Left kidney (tissue), 2 donors: ENCODE measurements around the gene RNF44. TPM values are rescaled to one million over a fixed set of nuclear protein-coding genes. Genes with fewer than 3 reads are reported as not detected.
"Not testable (repeated sequence)": the region's sequence is repeated elsewhere in the genome, so short reads cannot be mapped to it uniquely, and the experiment has no call there.

Source experiments
- DNase-seq: peaks from one replicate; pipeline ENCODE4 v3.0.0-alpha.2; 2013
- polyA plus RNA-seq: library from polyadenylated mRNA; unstranded; fragments of 120-200 nt; gene quantifications from one replicate; pipeline ENCODE4 v1.2.1, GENCODE V29; 2013; ENCODE audit not compliant: insufficient read length

Gene RNF44
- polyA plus RNA-seq, 1 donor = 51.1 TPM

DNA sequence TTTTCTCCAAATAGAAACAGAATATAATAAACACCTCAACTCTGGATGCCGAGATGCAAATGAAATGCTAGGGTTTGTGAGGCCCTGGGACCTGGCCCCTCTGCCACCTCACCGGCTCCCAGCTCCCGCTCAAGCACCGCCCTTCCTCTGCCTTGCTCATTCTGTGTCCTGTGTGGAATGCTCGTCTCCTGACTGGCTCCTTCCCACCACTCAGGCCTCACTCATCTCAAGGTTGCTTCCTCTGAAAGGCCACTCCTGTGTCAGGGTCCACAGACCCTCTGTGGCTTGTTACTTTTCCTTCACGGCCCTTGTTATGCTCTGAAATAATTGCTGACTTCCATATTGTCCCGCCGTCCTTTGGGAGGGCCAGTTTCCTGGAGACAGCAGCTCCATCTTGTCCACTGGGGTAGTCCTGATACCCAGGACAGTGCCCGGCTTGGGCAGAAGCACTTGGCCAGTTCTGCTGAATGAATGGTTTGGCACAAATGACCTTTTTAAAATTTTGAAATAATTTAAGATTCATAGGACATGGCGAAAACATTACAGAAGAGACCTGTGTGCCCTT, 15.4 kb downstream of the RNF44 start:
- DNase-seq = no peak

DNA sequence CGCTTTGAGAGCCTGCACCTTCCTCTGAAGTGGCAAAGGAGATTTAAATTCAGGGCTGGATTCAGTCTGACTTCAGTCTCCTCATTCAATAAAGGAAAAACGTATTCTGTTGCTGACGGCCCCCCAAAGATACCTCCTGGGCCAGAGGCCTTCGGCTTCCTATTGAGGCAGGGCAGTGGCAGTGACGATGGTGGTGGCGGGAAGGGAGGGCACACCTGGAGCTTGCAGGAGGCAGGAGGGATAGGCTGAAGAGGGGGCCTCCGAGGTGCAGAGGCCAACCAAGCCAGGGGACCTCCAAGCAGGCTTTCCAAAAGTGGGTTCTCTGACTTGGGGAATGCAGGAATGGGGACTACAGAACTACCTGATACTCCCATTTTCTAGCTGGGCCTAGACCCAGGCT, 15.9 kb downstream of the RNF44 start:
- no peak for DNase-seq

DNA sequence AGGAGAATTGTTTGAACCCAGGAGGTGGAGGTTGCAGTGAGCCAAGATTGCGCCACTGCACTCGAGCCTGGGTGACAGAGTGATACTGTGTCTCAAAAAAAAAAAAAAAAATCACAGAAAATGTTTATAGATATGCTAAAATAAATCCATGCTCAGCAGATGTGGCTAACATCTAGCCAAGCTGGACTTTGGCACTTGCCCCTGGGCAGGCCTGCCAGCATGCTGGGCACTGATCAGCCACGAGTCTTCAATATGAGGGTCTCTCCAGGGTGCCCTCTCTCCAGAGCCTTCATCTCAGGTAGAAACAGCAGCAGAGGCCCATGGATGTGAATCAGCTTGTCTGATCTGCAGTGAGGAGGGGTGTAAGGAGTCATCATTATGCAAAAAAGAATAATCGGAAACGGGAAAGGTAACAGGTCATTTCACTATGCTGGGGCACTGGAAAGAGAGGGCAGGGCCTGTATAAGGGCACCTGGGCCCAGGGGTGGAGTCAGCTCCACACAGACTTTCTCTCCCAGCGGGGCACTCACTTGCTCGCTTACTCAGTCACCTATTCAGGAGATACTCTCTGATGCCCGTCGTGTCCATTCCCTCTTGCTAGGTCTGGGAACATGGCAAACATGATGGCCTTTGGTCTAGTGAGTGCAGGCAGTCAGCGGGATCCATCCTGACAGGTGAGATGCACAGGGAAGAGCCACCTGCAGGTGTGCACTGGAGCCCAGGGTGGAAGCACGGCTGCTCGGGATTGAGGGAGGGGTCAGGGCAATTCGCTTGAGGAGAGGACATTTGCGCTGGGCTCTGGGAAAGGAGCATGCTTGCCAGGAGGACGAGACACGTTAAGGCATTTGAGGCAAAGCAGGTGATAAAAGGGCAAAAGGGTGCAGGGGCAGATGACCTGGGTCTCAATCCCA, 17.1 kb downstream of the RNF44 start:
- no peak for DNase-seq

DNA sequence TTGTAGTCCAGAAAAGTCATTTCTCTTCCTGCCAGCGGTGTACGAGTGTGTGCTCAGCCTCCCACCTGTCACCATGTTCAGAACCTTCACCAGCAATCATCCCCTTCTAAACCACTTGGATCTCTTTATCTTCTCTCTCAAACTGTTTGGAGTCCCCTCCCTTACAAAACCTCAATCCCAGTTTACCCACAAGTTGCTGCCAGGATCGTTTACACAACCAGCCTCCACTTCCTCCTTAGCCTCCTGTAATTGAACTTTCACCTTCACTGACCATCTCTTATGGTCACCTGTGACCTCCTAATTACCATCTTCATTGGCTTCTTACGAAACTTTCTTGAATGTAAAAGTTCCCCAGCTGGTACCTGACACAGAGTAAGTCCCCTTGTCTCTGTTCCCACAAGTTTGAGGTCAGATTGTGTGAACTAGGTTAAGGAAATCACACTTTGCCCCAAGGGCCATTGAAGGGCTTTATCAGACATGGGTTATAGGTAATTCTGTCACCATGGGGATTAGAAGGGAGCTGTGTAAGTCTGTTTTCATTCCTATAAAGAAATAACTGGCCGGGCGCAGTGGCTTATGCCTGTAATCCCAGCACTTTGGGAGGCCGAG, 20.0 kb downstream of the RNF44 start:
- DNase-seq = no peak

DNA sequence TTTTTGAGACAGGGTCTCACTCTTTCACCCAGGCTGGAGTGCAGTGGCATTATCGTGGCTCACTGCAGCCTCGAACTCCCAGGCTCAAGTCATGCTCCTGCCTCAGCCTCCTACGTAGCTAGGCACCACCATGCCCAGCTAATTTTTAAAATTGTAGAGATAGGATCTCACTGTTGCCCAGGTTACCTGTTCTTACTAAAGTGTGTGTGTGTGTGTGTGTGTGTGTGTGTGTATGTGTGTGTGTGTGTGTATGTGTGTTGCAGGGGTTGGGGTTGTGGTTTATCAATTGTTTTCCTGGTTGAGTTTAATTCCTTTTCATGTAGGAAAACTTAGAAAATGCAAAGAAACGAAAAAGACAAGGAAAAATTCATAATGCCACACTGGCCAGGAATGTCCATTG, 21.8 kb downstream of the RNF44 start:
- no peak for DNase-seq

DNA sequence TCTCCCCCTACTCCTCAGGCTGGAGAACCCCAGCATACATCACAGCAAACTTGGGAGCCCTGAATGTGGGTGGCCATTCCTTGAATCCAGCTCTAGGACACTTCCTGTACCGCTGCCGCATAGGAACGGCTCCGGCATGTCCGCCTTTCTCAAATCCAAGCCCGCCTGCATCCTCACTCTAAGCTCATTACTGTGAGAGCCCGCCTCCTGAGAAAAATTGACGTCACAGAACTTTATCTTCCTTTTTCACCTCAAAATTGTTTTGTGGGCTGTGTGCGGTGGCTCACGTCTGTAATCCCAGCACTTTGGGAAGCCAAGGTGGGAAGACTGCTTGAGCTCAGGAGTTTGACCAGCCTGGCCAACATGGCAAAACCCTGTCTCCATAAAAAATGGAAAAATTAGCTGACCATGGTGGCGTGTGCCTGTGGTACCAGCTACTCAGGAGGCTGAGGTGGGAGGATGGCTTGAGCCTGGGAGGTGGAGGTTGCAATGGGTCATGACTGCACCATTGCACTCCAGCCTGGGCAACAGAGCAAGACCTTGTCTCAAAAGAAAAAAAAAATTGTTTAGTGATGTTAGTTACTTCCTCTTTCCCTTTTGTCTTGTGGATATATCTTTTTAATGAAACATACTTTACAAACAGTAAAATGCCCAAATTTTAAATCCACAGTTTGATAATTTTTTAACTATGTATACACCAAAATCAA, 22.8 kb downstream of the RNF44 start:
- DNase-seq = no peak

DNA sequence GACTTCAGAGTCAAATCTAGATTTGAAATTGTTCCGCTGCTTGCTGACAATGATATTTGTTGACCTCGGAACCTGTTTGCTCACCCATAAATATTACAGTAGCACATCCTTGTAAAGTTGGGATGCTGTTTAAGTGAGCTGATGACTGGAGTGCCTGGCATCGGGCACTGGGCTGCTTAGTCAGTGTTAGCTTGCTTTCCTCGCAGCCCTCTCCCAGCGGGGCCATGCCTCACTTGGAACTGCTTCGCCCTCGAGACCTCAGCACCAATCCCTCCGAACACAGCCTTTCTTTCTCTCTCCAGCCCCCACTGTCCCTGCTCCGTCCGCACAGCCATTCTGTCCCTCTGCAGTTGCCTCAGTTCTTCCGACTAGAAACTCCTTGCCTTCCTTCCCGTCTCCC, 23.4 kb downstream of the RNF44 start:
- DNase-seq = no peak

DNA sequence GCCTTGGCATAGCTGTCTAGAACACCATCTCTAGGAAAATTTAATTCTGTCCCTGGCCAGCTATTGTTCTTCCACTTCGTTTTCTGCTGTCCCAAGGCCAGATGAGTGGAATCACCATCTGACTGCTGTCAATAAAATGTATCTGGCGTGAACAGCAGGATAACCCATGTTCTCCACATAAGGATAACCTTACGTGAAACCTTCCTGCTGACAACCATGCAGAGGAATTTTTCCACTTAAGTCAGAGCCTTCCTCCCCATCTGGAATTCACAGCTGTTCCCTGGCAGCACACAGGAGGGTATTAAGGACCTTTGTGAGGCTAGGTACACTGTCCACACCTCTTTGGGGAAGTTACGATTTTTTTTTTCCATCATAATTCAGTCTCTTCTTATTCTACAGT, 28.6 kb downstream of the RNF44 start:
- no peak for DNase-seq

DNA sequence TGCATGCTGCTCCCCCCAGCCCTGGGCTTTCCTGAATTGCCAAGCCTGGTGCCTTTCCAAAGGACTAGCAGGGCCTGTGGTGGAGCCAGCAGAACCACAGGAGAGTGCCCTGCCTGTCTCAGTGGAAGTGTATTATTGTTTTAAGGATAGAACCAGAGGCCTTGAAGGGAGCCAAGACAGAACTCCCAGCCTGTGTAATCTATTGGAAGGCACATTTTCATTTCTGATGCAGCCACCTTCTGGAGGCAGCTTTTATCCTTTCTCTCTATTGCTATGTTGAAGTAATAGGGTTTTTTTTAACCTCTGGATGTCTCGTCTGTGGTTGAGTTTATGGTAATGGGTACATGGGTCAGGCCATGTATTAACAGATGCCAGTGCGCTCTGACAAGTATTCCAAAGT, 29.3 kb downstream of the RNF44 start:
- DNase-seq = no peak

DNA sequence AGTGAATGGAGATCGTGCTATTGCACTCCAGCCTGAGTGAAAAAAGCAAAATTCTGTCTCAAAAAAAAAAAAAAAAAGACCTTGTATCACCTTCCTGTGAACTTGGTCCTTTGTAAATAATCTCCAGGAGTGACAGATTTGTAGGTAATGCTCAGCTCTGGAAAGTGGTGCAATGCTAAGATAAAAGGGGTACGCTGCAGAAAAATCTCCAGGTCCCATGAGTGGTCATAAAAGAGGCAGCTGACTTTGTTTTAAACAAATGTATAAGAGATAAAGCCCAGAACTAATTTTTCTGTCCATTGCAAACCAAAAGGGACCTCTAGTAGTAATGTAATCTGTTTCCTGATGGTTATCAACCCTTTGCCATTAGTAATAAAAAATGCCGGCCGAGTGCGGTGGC, 33.7 kb downstream of the RNF44 start:
- no peak for DNase-seq

DNA sequence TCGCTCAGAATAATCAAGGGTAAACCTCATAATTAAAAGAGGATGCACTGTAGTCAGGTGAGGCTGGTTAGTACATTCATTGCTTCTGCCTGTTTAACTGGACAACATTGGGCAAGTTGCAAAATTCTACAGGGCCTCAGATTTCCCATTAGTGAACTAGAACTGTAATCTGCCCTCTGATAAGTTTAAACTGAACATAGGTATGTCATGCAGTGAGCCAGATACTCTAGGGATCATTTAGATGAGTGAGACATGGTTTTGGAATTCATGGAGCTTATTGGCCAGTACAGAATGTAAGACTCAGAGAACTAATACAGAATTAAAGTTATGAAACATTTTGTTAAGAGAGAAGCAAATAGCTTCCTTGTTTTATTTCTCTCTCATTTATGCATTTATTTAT, 35.9 kb downstream of the RNF44 start:
- DNase-seq = no peak

DNA sequence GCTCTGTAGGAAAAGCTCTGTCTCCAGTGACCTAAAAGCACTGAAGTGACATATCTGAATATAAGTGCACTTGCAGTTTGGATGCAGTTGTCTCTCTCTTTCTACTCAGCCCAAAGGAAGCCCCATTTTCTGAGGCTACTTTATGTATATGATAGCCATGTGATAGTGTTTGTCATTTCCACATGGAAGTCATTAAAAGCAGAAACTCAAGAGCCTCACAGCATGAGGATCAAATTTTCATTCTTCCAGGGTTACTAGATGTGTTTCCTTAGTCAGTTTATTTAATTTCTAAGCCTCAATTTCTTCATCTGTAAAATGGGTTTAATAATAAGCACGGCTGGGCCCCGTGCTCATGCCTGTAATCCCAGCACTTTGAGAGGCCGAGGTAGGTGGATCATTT, 36.7 kb downstream of the RNF44 start:
- DNase-seq = no peak

DNA sequence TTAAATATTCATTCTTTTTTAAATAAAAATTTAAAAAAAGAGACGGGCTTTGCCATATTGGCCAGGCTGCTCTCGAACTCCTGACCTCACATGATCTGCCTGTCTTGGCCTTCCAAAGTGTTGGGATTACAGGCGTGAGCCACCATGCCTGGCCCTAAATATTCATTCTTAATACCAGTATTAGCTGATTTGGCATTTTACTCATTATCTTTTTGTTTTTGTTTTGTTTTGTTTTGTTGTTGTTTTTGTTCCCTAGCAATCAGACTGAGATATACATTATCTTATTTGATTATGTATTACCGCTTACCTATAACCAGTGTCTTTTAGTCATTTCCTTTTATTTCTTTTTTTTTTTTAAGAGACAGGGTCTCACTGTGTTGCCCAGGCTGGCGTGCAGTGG, 37.9 kb downstream of the RNF44 start:
- no peak for DNase-seq

DNA sequence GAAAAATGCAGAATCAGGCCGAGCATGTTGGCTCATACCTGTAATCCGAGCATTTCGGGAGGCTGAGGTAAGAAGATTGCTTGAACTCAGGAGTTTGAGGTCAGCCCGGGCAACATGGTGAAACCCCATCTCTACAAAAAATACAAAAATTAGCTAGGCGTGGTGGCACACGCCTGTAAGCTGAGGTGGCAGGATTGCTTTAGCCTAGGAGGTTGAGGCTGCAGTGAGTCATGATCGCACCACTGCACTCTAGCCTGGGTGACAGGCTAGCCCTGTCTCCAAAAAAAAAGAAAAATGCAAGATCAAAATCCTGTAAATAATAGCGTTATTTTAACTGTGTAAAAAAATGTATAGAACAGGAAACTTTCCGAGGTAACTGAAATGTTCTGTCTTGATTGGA, 39.4 kb downstream of the RNF44 start:
- DNase-seq = no peak

DNA sequence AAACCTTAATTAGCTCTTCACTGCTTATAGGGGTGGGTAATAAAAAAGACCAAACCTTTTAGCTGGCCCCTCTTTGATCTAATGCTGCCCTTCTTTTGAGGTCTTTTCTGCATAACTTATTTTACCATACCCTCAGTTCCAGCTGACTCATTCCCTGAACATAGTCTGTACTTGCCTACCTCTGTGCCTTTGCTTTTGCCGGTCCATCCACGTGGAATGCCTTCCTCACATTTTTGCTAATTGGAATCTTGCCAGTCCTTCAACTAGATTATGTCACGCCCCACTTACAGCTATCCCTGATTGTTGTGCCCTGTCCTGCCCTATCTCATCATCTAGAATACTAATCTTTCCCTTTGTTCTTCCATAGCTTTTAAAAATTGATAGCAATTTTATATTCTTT, 44.8 kb downstream of the RNF44 start:
- no peak for DNase-seq

DNA sequence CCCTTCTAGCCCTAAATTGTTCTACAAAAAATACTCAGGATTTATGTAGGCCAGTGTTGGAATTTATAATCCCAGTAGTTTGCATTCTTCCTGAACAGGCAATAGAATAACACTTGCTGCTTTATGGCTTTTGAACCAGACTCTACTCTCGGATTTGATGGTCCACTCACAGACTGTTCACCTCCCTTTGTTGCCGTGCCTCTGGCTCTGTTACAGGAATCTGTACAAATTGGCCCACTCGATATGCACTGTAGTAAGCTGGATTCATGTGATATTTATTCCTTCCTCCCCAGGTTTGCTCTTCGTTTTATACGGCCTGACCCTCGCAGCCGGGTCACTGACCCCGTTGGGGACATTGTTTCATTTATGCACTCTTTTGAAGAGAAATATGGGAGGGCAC, 45.3 kb downstream of the RNF44 start:
- DNase-seq = no peak

DNA sequence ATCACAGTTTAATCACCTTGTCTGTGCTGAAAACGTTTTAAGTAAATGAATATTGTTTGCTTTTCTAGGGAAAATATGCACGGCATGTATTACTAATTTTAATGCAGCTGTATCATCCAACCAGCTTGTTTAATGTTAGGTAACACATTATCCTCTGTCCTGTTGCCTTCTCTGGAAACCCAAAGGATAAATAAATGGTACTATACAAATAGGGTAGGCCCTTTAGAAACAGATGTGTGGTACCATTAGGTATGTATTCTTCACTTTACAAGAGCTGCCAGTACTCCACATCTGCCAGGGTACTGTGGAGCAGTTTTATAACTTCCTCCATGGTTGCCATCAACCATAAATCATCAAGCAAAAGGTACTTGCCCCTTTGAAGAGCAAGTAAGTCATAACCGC, 46.1 kb downstream of the RNF44 start:
- DNase-seq = no peak

DNA sequence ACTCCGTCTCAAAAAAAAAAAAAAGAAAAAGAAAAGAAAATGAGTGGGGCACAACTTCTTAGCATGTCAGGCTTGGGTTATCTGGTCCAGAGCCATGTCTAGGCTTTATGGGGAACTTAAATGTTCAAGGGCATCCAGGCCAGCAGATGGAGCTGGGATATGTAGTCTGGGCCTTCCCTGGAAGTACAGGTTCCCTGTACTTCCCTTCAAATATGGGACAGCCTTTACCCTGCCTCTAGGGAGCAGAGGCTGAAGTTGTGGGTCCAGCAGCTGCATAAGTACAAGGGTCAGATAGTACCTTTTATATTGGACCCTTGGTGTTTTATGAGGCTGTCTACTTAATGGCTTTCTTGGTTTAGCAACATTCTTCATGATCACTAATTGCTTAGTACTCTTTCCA, 46.9 kb downstream of the RNF44 start:
- no peak for DNase-seq

DNA sequence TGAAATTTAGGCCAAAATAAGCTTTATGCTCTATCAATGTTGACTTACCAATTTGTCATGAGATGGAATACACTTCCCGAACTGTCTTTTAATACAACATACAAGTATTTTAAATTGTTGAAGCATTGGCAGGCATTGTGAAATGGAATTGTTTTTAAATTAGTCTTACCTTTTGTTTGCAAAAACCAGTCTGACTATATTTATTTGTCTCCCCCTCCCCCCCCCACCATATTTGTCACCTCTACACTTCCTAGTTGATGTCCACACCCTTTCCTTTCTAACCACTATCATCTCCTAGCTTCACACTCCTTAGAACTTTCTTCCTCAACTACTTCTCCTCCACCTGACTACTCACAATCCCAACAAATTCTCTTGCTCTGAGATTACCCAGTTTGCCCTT, 48.1 kb downstream of the RNF44 start:
- DNase-seq = no peak

DNA sequence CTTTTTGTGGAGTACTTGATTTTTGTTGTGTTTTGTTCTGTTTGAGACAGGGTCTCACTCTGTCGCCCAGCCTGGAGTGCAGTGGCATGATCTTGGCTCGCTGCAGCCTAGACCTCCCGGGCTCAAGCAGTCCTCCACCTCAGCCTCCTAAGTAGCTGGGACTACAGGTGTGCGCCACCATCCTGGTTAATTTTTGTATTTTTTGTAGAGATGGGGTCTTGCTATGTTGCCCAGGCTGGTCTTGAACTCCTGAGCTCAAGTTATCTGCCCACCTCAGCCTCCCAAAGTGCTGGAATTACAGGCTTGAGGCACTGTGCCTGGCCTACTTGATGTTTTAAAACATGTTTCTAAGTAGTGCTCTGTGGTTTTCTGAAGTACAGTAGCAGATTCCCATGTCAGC, 50.0 kb downstream of the RNF44 start:
- DNase-seq = not testable (repeated sequence)

DNA sequence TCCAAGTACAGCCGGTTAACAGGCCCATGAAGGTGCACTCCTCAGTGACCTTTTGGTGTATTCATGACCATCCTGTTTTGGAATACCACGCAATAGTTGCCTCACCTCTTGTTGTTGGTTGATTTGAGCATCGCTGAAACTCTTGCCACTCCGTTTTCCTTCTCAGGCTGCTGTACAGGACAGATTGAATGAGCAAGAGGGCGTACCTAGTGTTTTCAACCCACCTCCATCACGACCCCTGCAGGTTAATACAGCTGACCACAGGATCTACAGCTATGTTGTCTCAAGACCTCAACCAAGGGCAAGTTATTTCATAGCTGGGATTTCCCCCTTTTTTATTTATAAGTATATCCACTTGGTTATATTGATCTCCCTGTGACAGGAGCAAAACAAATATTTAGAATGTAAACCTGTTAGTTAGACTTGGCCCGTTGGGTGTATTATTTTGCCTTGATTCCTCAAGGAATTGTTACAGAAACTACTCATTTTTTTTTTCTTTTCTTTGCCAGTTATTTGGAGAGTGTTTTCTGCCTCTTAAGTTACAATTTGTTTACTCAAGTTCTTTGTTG, 50.9 kb downstream of the RNF44 start:
- no peak for DNase-seq

DNA sequence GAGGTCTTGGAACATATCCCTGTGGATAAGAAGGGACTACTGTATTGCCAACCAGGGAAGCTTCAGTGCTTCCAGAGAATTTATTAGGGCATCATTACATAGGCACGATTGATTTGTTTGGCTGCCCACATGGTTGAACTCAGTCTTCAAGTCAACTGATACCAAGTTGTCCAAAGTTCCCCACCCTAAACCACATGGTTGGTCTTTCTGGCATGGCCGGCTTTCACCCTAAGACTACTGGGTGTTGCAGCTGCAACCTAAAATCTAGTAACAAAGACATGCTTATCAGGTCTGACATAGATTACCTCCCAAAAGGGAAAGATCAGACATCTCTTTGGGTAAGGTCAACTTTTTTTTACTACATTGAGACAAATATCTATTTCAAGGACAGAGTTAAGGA, 52.0 kb downstream of the RNF44 start:
- no peak for DNase-seq

DNA sequence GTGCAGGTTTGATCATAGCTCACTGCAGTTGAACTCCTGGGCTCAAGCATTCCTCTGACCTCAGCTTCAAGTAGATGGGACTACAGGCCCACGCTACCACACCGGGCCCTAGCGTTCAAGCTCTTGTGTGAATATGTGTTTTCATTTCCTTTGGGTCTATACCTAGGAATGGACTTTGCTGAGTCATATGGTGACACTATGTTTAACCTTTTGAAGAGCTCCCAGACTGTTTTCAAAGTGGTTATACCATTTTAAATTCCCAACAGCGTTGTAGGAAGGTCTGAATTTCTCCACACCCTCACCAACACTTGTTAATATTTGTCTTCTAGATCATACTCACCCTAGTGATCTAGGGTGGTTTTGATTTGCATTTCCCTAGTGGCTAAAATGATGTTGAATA, 55.5 kb downstream of the RNF44 start:
- DNase-seq = no peak
